ENCODE results near the gene WWOX. TPM values are rescaled to one million over a fixed set of nuclear protein-coding genes. Genes with fewer than 3 reads are reported as not detected.

Gene WWOX
- polyA plus RNA-seq, 1 donor from 2014 or later = 25.6 TPM

GRCh38 chr16:78228704-78229103 lies 129.2 kb downstream of the WWOX start:
- Histone ChIP-seq H3K9me3 (ENCODE audit: low read length) (no peaks in the 10 kb centered on the region), H3K9ac (ENCODE audit: low read length) (no peak overlapping the region), H3K79me2 (replicated peaks; ENCODE audit: insufficient read depth, low read length) (no peaks in the 10 kb centered on the region), H3K9me2 (ENCODE audit: insufficient read depth, low read length) (no peaks in the 10 kb centered on the region), H3K27ac (ENCODE audit: low read length) (no peak overlapping the region), H2AFZ (ENCODE audit: low read depth, low read length) (no peak overlapping the region), H3K4me3 (ENCODE audit: low read length) (no peak overlapping the region), H3K27me3 (ENCODE audit: insufficient read depth, low read depth, low read length) (no peaks in the 10 kb centered on the region), H3K36me3 (ENCODE audit: insufficient read depth, low read length) (no peaks in the 10 kb centered on the region), H4K20me1 (ENCODE audit: insufficient read depth) (no peaks in the 10 kb centered on the region), H3K4me2 (ENCODE audit: low read length) (no peak overlapping the region), H3F3A (ENCODE audit: insufficient read depth, low read length, poor library complexity, severe bottlenecking) (no peaks in the 10 kb centered on the region)
- TF ChIP-seq POLR2AphosphoS5 (IDR thresholded peaks at IDR 0.05) (no peak), MXI1 (conservative IDR thresholded peaks at IDR 0.05; ENCODE audit: poor library complexity, severe bottlenecking) (no peak), RAD21 (conservative IDR thresholded peaks at IDR 0.05) (no peak), TAF1 (IDR thresholded peaks at IDR 0.05; ENCODE audit: low read depth) (no peak)
- TF ChIP-seq, protein P1, sequence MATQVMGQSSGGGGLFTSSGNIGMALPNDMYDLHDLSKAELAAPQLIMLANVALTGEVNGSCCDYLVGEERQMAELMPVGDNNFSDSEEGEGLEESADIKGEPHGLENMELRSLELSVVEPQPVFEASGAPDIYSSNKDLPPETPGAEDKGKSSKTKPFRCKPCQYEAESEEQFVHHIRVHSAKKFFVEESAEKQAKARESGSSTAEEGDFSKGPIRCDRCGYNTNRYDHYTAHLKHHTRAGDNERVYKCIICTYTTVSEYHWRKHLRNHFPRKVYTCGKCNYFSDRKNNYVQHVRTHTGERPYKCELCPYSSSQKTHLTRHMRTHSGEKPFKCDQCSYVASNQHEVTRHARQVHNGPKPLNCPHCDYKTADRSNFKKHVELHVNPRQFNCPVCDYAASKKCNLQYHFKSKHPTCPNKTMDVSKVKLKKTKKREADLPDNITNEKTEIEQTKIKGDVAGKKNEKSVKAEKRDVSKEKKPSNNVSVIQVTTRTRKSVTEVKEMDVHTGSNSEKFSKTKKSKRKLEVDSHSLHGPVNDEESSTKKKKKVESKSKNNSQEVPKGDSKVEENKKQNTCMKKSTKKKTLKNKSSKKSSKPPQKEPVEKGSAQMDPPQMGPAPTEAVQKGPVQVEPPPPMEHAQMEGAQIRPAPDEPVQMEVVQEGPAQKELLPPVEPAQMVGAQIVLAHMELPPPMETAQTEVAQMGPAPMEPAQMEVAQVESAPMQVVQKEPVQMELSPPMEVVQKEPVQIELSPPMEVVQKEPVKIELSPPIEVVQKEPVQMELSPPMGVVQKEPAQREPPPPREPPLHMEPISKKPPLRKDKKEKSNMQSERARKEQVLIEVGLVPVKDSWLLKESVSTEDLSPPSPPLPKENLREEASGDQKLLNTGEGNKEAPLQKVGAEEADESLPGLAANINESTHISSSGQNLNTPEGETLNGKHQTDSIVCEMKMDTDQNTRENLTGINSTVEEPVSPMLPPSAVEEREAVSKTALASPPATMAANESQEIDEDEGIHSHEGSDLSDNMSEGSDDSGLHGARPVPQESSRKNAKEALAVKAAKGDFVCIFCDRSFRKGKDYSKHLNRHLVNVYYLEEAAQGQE (IDR thresholded peaks at IDR 0.05; ENCODE audit: borderline replicate concordance) = no peak
- TF ChIP-seq, protein P2, sequence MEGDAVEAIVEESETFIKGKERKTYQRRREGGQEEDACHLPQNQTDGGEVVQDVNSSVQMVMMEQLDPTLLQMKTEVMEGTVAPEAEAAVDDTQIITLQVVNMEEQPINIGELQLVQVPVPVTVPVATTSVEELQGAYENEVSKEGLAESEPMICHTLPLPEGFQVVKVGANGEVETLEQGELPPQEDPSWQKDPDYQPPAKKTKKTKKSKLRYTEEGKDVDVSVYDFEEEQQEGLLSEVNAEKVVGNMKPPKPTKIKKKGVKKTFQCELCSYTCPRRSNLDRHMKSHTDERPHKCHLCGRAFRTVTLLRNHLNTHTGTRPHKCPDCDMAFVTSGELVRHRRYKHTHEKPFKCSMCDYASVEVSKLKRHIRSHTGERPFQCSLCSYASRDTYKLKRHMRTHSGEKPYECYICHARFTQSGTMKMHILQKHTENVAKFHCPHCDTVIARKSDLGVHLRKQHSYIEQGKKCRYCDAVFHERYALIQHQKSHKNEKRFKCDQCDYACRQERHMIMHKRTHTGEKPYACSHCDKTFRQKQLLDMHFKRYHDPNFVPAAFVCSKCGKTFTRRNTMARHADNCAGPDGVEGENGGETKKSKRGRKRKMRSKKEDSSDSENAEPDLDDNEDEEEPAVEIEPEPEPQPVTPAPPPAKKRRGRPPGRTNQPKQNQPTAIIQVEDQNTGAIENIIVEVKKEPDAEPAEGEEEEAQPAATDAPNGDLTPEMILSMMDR (IDR thresholded peaks at IDR 0.05; ENCODE audit: poor library complexity, severe bottlenecking) = no peak

- no peaks in the 10 kb centered on the region for H3F3A ChIP-seq (ENCODE audit: insufficient read depth, low read length, poor library complexity, severe bottlenecking)
- H3K27me3 ChIP-seq (ENCODE audit: insufficient read depth, low read depth, low read length) = no peaks in the 10 kb centered on the region
- TF ChIP-seq SMC3 (conservative IDR thresholded peaks at IDR 0.05; ENCODE audit: poor library complexity) (no peak), EP300 (conservative IDR thresholded peaks at IDR 0.05; ENCODE audit: poor library complexity, severe bottlenecking) (no peak), TAF1 (IDR thresholded peaks at IDR 0.05; ENCODE audit: low read depth) (no peak), MXI1 (conservative IDR thresholded peaks at IDR 0.05; ENCODE audit: poor library complexity, severe bottlenecking) (no peak)
- TF ChIP-seq, protein P2 (IDR thresholded peaks at IDR 0.05; ENCODE audit: poor library complexity, severe bottlenecking) = no peak
- no peak overlapping the region for H3K9ac ChIP-seq (ENCODE audit: low read length)
- no peak overlapping the region for H3K27ac ChIP-seq (ENCODE audit: low read length)
- no peaks in the 10 kb centered on the region for H3K36me3 ChIP-seq (ENCODE audit: insufficient read depth, low read length)
- no peak overlapping the region for H3K4me2 ChIP-seq (ENCODE audit: low read length)
- H3K9me2 ChIP-seq (ENCODE audit: insufficient read depth, low read length) = no peaks in the 10 kb centered on the region
- H3K79me2 ChIP-seq (replicated peaks; ENCODE audit: insufficient read depth, low read length) = no peaks in the 10 kb centered on the region
- H2AFZ ChIP-seq (ENCODE audit: low read depth, low read length) = no peak overlapping the region
- no peak overlapping the region for H3K4me3 ChIP-seq (ENCODE audit: low read length)
- H3K9me3 ChIP-seq (ENCODE audit: low read length) = no peaks in the 10 kb centered on the region
- no peaks in the 10 kb centered on the region for H4K20me1 ChIP-seq (ENCODE audit: insufficient read depth)
Measured at GRCh38 chr16:78230832-78231231, 131.4 kb downstream of the WWOX start.

Data from neural cell (in vitro differentiated cells).